ENCODE data around the gene ECM2.

Gene ECM2

GRCh38 chr9:92506184-92506857 is 29.5 kb downstream of the ECM2 start:
- Histone ChIP-seq H3K9me2 (replicated peaks; ENCODE audit: insufficient read depth, low read length) (no peaks in the 10 kb centered on the region), H3K9ac (ENCODE audit: low read length) (no peak overlapping the region), H3F3A (ENCODE audit: insufficient read depth, low read length) (no peaks in the 10 kb centered on the region), H3K4me2 (ENCODE audit: low read depth, low read length) (no peak overlapping the region), H3K4me3 (ENCODE audit: low read length) (no peak overlapping the region), H4K20me1 (ENCODE audit: insufficient read depth, low read length) (no peaks in the 10 kb centered on the region), H3K79me2 (ENCODE audit: low read length) (no peaks in the 10 kb centered on the region), H3K9me3 (replicated peaks; ENCODE audit: insufficient read depth, low read length) (no peaks in the 10 kb centered on the region), H3K36me3 (replicated peaks; ENCODE audit: insufficient read depth, low read length) (no peaks in the 10 kb centered on the region), H3K27me3 (replicated peaks; ENCODE audit: insufficient read depth, low read length) (no peaks in the 10 kb centered on the region), H3K4me1 (ENCODE audit: low read length) (peaks cover 3% of the 10 kb centered on the region; the same call in 1 of the 2 replicates), H3K27ac (ENCODE audit: low read length) (no peak overlapping the region), H2AFZ (ENCODE audit: low read length) (no peak overlapping the region)
- DNase-seq = no peak
- TF ChIP-seq EZH2phosphoT487 (IDR thresholded peaks at IDR 0.05; ENCODE audit: low read length) (no peak), EZH2 (optimal IDR thresholded peaks at IDR 0.05; ENCODE audit: low read depth, low read length) (no peak)
- TF ChIP-seq, protein P1, sequence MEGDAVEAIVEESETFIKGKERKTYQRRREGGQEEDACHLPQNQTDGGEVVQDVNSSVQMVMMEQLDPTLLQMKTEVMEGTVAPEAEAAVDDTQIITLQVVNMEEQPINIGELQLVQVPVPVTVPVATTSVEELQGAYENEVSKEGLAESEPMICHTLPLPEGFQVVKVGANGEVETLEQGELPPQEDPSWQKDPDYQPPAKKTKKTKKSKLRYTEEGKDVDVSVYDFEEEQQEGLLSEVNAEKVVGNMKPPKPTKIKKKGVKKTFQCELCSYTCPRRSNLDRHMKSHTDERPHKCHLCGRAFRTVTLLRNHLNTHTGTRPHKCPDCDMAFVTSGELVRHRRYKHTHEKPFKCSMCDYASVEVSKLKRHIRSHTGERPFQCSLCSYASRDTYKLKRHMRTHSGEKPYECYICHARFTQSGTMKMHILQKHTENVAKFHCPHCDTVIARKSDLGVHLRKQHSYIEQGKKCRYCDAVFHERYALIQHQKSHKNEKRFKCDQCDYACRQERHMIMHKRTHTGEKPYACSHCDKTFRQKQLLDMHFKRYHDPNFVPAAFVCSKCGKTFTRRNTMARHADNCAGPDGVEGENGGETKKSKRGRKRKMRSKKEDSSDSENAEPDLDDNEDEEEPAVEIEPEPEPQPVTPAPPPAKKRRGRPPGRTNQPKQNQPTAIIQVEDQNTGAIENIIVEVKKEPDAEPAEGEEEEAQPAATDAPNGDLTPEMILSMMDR (IDR thresholded peaks at IDR 0.05; ENCODE audit: low read length) = no peak

DNA sequence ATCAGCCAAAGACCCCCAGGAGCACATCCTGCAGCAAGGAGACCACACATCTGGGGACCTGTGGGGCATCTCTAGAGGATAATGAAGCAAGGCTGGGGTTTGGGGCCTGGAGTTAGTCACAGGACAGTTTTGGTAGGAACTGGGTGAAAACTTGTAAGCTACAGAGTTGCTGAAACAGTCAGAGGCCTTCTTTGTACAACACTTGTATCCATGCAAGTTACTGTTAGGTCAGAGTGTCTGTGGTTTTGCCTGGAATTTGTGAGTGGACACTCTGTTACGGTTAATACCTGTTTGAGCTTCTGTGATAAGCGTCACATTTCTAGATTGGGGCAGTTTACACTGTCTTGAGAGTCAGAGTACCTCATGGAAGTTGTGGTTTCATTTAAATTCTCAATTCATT is 30.9 kb downstream of the ECM2 start:
- no peak overlapping the region for H2AFZ ChIP-seq (ENCODE audit: low read length)
- DNase-seq = no peak
- TF ChIP-seq EZH2 (optimal IDR thresholded peaks at IDR 0.05; ENCODE audit: low read depth, low read length) (no peak), EZH2phosphoT487 (IDR thresholded peaks at IDR 0.05; ENCODE audit: low read length) (no peak)
- TF ChIP-seq, protein P1 (IDR thresholded peaks at IDR 0.05; ENCODE audit: low read length) = no peak
- H3F3A ChIP-seq (ENCODE audit: insufficient read depth, low read length) = no peaks in the 10 kb centered on the region
- no peaks in the 10 kb centered on the region for H4K20me1 ChIP-seq (ENCODE audit: insufficient read depth, low read length)
- no peak overlapping the region for H3K4me3 ChIP-seq (ENCODE audit: low read length)
- no peak overlapping the region for H3K4me2 ChIP-seq (ENCODE audit: low read depth, low read length)
- no peaks in the 10 kb centered on the region for H3K4me1 ChIP-seq (ENCODE audit: low read length)
- H3K79me2 ChIP-seq (ENCODE audit: low read length) = no peaks in the 10 kb centered on the region
- H3K9me2 ChIP-seq (replicated peaks; ENCODE audit: insufficient read depth, low read length) = no peaks in the 10 kb centered on the region
- H3K27ac ChIP-seq (ENCODE audit: low read length) = no peak overlapping the region
- H3K36me3 ChIP-seq (replicated peaks; ENCODE audit: insufficient read depth, low read length) = no peaks in the 10 kb centered on the region
- no peak overlapping the region for H3K9ac ChIP-seq (ENCODE audit: low read length)
- H3K27me3 ChIP-seq (replicated peaks; ENCODE audit: insufficient read depth, low read length) = no peaks in the 10 kb centered on the region
- H3K9me3 ChIP-seq (replicated peaks; ENCODE audit: insufficient read depth, low read length) = no peaks in the 10 kb centered on the region

GRCh38 chr9:92503156-92503555 is 32.6 kb downstream of the ECM2 start:
- TF ChIP-seq EZH2phosphoT487 (IDR thresholded peaks at IDR 0.05; ENCODE audit: low read length) (no peak), EZH2 (optimal IDR thresholded peaks at IDR 0.05; ENCODE audit: low read depth, low read length) (no peak)
- TF ChIP-seq, protein P1 (IDR thresholded peaks at IDR 0.05; ENCODE audit: low read length) = no peak
- no peak overlapping the region for H3K9ac ChIP-seq (ENCODE audit: low read length)
- no peak overlapping the region for H3K27ac ChIP-seq (ENCODE audit: low read length)
- H3K4me2 ChIP-seq (ENCODE audit: low read depth, low read length) = no peak overlapping the region
- no peaks in the 10 kb centered on the region for H3K27me3 ChIP-seq (replicated peaks; ENCODE audit: insufficient read depth, low read length)
- no peak for DNase-seq
- H2AFZ ChIP-seq (ENCODE audit: low read length) = no peak overlapping the region
- no peaks in the 10 kb centered on the region for H3K9me2 ChIP-seq (replicated peaks; ENCODE audit: insufficient read depth, low read length)
- H3K36me3 ChIP-seq (replicated peaks; ENCODE audit: insufficient read depth, low read length) = no peaks in the 10 kb centered on the region
- H4K20me1 ChIP-seq (ENCODE audit: insufficient read depth, low read length) = no peaks in the 10 kb centered on the region
- H3K4me1 ChIP-seq (ENCODE audit: low read length) = no peaks in the 10 kb centered on the region
- H3K9me3 ChIP-seq (replicated peaks; ENCODE audit: insufficient read depth, low read length) = no peaks in the 10 kb centered on the region
- no peaks in the 10 kb centered on the region for H3F3A ChIP-seq (ENCODE audit: insufficient read depth, low read length)
- no peak overlapping the region for H3K4me3 ChIP-seq (ENCODE audit: low read length)
- H3K79me2 ChIP-seq (ENCODE audit: low read length) = no peaks in the 10 kb centered on the region

All from MM.1S (cell line).